Liver (tissue), 9 donors: ENCODE data around the gene BAHCC1. TPM values are rescaled to one million over a fixed set of nuclear protein-coding genes. Genes with fewer than 3 reads are reported as not detected.
A peak's percentile ranks its signal among the peaks of the same experiment; 100 is the strongest.

Experiments
- DNase-seq: peaks from one replicate; pipeline ENCODE4 v3.0.0-alpha.2; 2017; ENCODE audit warnings: low spot score
- H3K27ac ChIP-seq, 2 donors: one replicate each; pipeline ENCODE4 v1.7.0; 2013; ENCODE audit warnings: inconsistent platforms in 2 of 2, low read length in 2 of 2, control low read depth in 1 of 2, low read depth in 1 of 2, mild to moderate bottlenecking in 1 of 2
- H3K27me3 ChIP-seq, 4 donors: one replicate each; pipeline versions ENCODE4 v1.6.1 to v1.7.0; 2013; ENCODE audit warnings: low read length in 3 of 4, inconsistent platforms in 1 of 4, mild to moderate bottlenecking in 1 of 4, moderate library complexity in 1 of 4; ENCODE audit not compliant: control insufficient read depth in 4 of 4, insufficient read depth in 4 of 4
- H3K36me3 ChIP-seq, 4 donors: one replicate each; pipeline versions ENCODE4 v1.6.1 to v1.7.0; 2013; ENCODE audit warnings: low read length in 3 of 4, mild to moderate bottlenecking in 3 of 4, low read depth in 1 of 4, moderate library complexity in 1 of 4; ENCODE audit not compliant: control insufficient read depth in 4 of 4, insufficient read depth in 3 of 4
- H3K4me1 ChIP-seq, 4 donors: one replicate each; pipeline versions ENCODE4 v1.6.1 to v1.7.0; 2013; ENCODE audit warnings: low read length in 3 of 4, mild to moderate bottlenecking in 3 of 4, moderate library complexity in 1 of 4; ENCODE audit not compliant: control insufficient read depth in 4 of 4, insufficient read depth in 4 of 4
- H3K4me3 ChIP-seq, 3 donors: one replicate each; pipeline versions ENCODE4 v1.6.1 to v1.7.0; 2013; ENCODE audit warnings: low read length in 3 of 3, control low read depth in 1 of 3, low read depth in 1 of 3, mild to moderate bottlenecking in 1 of 3
- H3K9ac ChIP-seq, 2 donors: one replicate each; pipeline ENCODE4 v1.7.0; 2013; ENCODE audit warnings: low read length in 2 of 2, mild to moderate bottlenecking in 2 of 2, moderate library complexity in 2 of 2, control low read depth in 1 of 2, low read depth in 1 of 2
- H3K9me3 ChIP-seq, 4 donors: one replicate each; pipeline versions ENCODE4 v1.6.1 to v1.7.0; 2013; ENCODE audit warnings: low read length in 3 of 4; ENCODE audit not compliant: control insufficient read depth in 4 of 4
- GABPA ChIP-seq, 2 donors: IDR thresholded peaks in 1 of 2; conservative IDR thresholded peaks in 1 of 2; 2 replicates each; pipeline ENCODE4 v1.6.1; 2016; ENCODE audit warnings: antibody characterized with exemption in 2 of 2, mild to moderate bottlenecking in 1 of 2, moderate library complexity in 1 of 2
- HNF4A ChIP-seq, 2 donors: conservative IDR thresholded peaks; 2 replicates each; pipeline ENCODE4 v1.6.1; 2016; ENCODE audit warnings: antibody characterized with exemption in 2 of 2, mild to moderate bottlenecking in 2 of 2
- HNF4G ChIP-seq: IDR thresholded peaks from 2 replicates; pipeline ENCODE4 v1.6.1; 2016; ENCODE audit warnings: antibody characterized with exemption
- MAX ChIP-seq: IDR thresholded peaks from 2 replicates; pipeline ENCODE4 v1.6.1; 2016; ENCODE audit warnings: antibody characterized with exemption
- RAD21 ChIP-seq, 2 donors: IDR thresholded peaks; 2 replicates each; pipeline ENCODE4 v1.6.1; 2016; ENCODE audit warnings: antibody characterized with exemption in 2 of 2, mild to moderate bottlenecking in 2 of 2
- RXRA ChIP-seq, 2 donors: IDR thresholded peaks; 2 replicates each; pipeline ENCODE4 v1.6.1; 2017 to 2018; ENCODE audit warnings: antibody characterized with exemption in 2 of 2, mild to moderate bottlenecking in 1 of 2
- SP1 ChIP-seq: IDR thresholded peaks from 2 replicates; pipeline ENCODE4 v1.6.1; 2018; ENCODE audit warnings: antibody characterized with exemption, mild to moderate bottlenecking
- TAF1 ChIP-seq: conservative IDR thresholded peaks from 2 replicates; pipeline ENCODE4 v1.6.1; 2016; ENCODE audit warnings: antibody characterized with exemption, mild to moderate bottlenecking
- WGBS: extraction: QIAGEN DNeasy Blood & Tissue Kit; methylation state at CpG from one replicate; pipeline ENCODE4 v1.1.7; 2013; 5-methylcytosine and 5-hydroxymethylcytosine counted together
- polyA plus RNA-seq, 2 donors: library from polyadenylated mRNA; stranded (reverse) in 1 of 2; unstranded in 1 of 2; fragments of 200-250 nt in 1 of 2; fragments of >200 nt in 1 of 2; fragmentation: Nextera tagmentation in 1 of 2; extraction: Ambion mirVana in 1 of 2; gene quantifications; one replicate each; pipeline versions ENCODE4 v1.2.1 to v1.2.3, GENCODE V29; 2013 to 2015
- total RNA-seq, 2 donors: library from RNA; depleted of rRNA; stranded (reverse); fragments of >200 nt; gene quantifications; one replicate each; pipeline ENCODE4 v1.2.3, GENCODE V29; 2014
- TF ChIP-seq, protein P1 (sequence below): IDR thresholded peaks from 2 replicates; pipeline ENCODE4 v1.6.1; 2016; ENCODE audit warnings: antibody characterized with exemption
- TF ChIP-seq, protein P2 (sequence below): IDR thresholded peaks from 2 replicates; pipeline ENCODE4 v1.6.1; 2016; ENCODE audit warnings: antibody characterized with exemption
- donor health status: healthy.
- donor health status: healthy.
- donor health status: healthy.
- donor health status: healthy.
- donor health status: healthy.

The BAHCC1 gene
- total and polyA plus RNA-seq, 4 donors = 0.76 to 3.9 (median 2.5) TPM

GRCh38 chr17:81513372-81513752, 118.1 kb downstream of the BAHCC1 start:
- H3K36me3 ChIP-seq = peaks cover 3 to 22% (median 13%) of the 10 kb centered on the region in 4 donors
- no peak for TF ChIP-seq HNF4A (conservative IDR thresholded peaks at IDR 0.05)
- TF ChIP-seq, protein P1, sequence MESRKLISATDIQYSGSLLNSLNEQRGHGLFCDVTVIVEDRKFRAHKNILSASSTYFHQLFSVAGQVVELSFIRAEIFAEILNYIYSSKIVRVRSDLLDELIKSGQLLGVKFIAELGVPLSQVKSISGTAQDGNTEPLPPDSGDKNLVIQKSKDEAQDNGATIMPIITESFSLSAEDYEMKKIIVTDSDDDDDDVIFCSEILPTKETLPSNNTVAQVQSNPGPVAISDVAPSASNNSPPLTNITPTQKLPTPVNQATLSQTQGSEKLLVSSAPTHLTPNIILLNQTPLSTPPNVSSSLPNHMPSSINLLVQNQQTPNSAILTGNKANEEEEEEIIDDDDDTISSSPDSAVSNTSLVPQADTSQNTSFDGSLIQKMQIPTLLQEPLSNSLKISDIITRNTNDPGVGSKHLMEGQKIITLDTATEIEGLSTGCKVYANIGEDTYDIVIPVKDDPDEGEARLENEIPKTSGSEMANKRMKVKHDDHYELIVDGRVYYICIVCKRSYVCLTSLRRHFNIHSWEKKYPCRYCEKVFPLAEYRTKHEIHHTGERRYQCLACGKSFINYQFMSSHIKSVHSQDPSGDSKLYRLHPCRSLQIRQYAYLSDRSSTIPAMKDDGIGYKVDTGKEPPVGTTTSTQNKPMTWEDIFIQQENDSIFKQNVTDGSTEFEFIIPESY = no peak
- TF ChIP-seq RXRA (IDR thresholded peaks at IDR 0.05) = no peak
- TF ChIP-seq SP1 = peak; percentile 22
- peak; percentile 54 for TF ChIP-seq TAF1
- no peak for TF ChIP-seq HNF4G

GRCh38 chr17:81513753-81514488, 118.7 kb downstream of the BAHCC1 start:
- no peak for DNase-seq
- 5% methylated on average over 64 of the region's 64 CpGs for WGBS
- Histone ChIP-seq H3K36me3 (peaks cover 3 to 21% (median 13%) of the 10 kb centered on the region in 4 donors), H3K4me3 (peak overlapping the region; percentile 48 to 78 (median 69)), H3K9ac (peak overlapping the region; percentile 75 to 85), H3K27me3 (no peaks in the 10 kb centered on the region), H3K4me1 (peaks cover 9 to 48% (median 26%) of the 10 kb centered on the region in 4 donors), H3K27ac (peak overlapping the region; percentile 71 to 98), H3K9me3 (no peaks in the 10 kb centered on the region)
- TF ChIP-seq SP1 (peak; percentile 24), MAX (no peak)

More at GRCh38 chr17:81513372-81513752, 118.1 kb downstream of the BAHCC1 start:
- 1% methylated on average over 23 of the region's 23 CpGs for WGBS
- Histone ChIP-seq H3K27me3 (no peaks in the 10 kb centered on the region), H3K4me1 (peaks cover 7 to 45% (median 22%) of the 10 kb centered on the region in 4 donors), H3K9ac (peak overlapping the region; percentile 64 to 85), H3K9me3 (no peaks in the 10 kb centered on the region), H3K27ac (peak overlapping the region; percentile 71 to 98), H3K4me3 (peak overlapping the region; percentile 43 to 78 (median 69))
- DNase-seq = no peak

GRCh38 chr17:81514489-81514738, 119.2 kb downstream of the BAHCC1 start:
- peak overlapping the region; percentile 75 to 85 for H3K9ac ChIP-seq
- H3K4me3 ChIP-seq = peak overlapping the region in 2 of 3 donors; percentile 48 to 78

More at GRCh38 chr17:81514489-81514738, 119.2 kb downstream of the BAHCC1 start:
- no peaks in the 10 kb centered on the region for H3K9me3 ChIP-seq
- TF ChIP-seq, protein P2, sequence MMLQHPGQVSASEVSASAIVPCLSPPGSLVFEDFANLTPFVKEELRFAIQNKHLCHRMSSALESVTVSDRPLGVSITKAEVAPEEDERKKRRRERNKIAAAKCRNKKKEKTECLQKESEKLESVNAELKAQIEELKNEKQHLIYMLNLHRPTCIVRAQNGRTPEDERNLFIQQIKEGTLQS = no peak
- TF ChIP-seq HNF4G = no peak
- TF ChIP-seq RAD21 (IDR thresholded peaks at IDR 0.05) = no peak
- TF ChIP-seq GABPA (IDR thresholded peaks at IDR 0.05 in 1 of 2, conservative IDR thresholded peaks at IDR 0.05 in 1 of 2) = no peak
- peak overlapping the region; percentile 71 to 98 for H3K27ac ChIP-seq
- no peak for DNase-seq
- H3K27me3 ChIP-seq = no peaks in the 10 kb centered on the region
- peaks cover 11 to 48% (median 27%) of the 10 kb centered on the region in 4 donors for H3K4me1 ChIP-seq
- peaks cover 3 to 16% (median 13%) of the 10 kb centered on the region in 4 donors for H3K36me3 ChIP-seq
- 6% methylated on average over 34 of the region's 34 CpGs for WGBS
